ENCODE results near the gene SLC7A6OS. TPM values are rescaled to one million over a fixed set of nuclear protein-coding genes. Genes with fewer than 3 reads are reported as not detected.

The SLC7A6OS gene
- total RNA-seq, 2 donors from 2014 or later = 15.2 to 16.6 TPM

DNA sequence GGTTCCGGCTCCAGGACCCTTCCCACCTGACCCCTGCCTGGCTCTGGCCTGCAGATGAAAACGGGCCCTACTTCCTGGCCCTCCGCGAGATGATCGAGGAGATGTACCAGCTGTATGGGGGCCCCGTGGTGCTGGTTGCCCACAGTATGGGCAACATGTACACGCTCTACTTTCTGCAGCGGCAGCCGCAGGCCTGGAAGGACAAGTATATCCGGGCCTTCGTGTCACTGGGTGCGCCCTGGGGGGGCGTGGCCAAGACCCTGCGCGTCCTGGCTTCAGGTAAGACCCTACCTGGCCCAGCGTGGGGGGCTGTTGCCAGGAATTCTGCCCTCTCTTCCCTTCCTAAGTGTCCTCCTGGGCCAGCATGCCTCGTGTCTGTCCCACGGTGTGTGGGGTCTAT, 55.0 kb downstream of the SLC7A6OS start:
- Histone ChIP-seq H3K27me3 (no peaks in the 10 kb centered on the region), H3K36me3 (no peaks in the 10 kb centered on the region), H3K4me3 (no peak overlapping the region), H3K9me3 (no peaks in the 10 kb centered on the region), H3K27ac (no peak overlapping the region), H3K4me1 (peaks cover 11% of the 10 kb centered on the region), H3K9ac (ENCODE audit: low read depth in 2 of 2, low read length in 2 of 2) (no peak overlapping the region)
- TF ChIP-seq, protein P1, sequence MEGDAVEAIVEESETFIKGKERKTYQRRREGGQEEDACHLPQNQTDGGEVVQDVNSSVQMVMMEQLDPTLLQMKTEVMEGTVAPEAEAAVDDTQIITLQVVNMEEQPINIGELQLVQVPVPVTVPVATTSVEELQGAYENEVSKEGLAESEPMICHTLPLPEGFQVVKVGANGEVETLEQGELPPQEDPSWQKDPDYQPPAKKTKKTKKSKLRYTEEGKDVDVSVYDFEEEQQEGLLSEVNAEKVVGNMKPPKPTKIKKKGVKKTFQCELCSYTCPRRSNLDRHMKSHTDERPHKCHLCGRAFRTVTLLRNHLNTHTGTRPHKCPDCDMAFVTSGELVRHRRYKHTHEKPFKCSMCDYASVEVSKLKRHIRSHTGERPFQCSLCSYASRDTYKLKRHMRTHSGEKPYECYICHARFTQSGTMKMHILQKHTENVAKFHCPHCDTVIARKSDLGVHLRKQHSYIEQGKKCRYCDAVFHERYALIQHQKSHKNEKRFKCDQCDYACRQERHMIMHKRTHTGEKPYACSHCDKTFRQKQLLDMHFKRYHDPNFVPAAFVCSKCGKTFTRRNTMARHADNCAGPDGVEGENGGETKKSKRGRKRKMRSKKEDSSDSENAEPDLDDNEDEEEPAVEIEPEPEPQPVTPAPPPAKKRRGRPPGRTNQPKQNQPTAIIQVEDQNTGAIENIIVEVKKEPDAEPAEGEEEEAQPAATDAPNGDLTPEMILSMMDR (IDR thresholded peaks at IDR 0.05) = no peak
- no peak for DNase-seq
- intact Hi-C loops (cut with DNase I) = no loop called here

GRCh38 chr16:68253721-68254120, 57.0 kb downstream of the SLC7A6OS start:
- no peak overlapping the region for H3K9ac ChIP-seq (ENCODE audit: low read depth in 2 of 2, low read length in 2 of 2)
- H3K27me3 ChIP-seq = no peaks in the 10 kb centered on the region
- H3K36me3 ChIP-seq = no peaks in the 10 kb centered on the region
- H3K9me3 ChIP-seq = no peaks in the 10 kb centered on the region
- TF ChIP-seq, protein P1 (IDR thresholded peaks at IDR 0.05) = no peak
- intact Hi-C loops (cut with DNase I) = no loop called here
- no peak for DNase-seq
- H3K4me3 ChIP-seq = no peak overlapping the region
- H3K4me1 ChIP-seq = peaks cover 11% of the 10 kb centered on the region
- H3K27ac ChIP-seq = no peak overlapping the region

GRCh38 chr16:68252383-68252782, 58.4 kb downstream of the SLC7A6OS start:
- no peak for DNase-seq
- Histone ChIP-seq H3K4me3 (no peak overlapping the region), H3K36me3 (no peaks in the 10 kb centered on the region), H3K9me3 (no peaks in the 10 kb centered on the region), H3K27ac (no peak overlapping the region), H3K27me3 (no peaks in the 10 kb centered on the region), H3K4me1 (peaks cover 4% of the 10 kb centered on the region), H3K9ac (ENCODE audit: low read depth in 2 of 2, low read length in 2 of 2) (no peak overlapping the region)
- TF ChIP-seq, protein P1 (IDR thresholded peaks at IDR 0.05) = no peak
- intact Hi-C loops (cut with DNase I) = no loop called here

- TF ChIP-seq, protein P1 (IDR thresholded peaks at IDR 0.05) = no peak
- Histone ChIP-seq H3K36me3 (no peaks in the 10 kb centered on the region), H3K27me3 (no peaks in the 10 kb centered on the region), H3K9ac (ENCODE audit: low read depth in 2 of 2, low read length in 2 of 2) (no peak overlapping the region), H3K4me1 (no peaks in the 10 kb centered on the region), H3K27ac (no peak overlapping the region), H3K4me3 (no peak overlapping the region), H3K9me3 (no peaks in the 10 kb centered on the region)
- DNase-seq = no peak
- intact Hi-C loops (cut with DNase I) = no loop called here
Measured at GRCh38 chr16:68251832-68252231, 58.9 kb downstream of the SLC7A6OS start.

DNA sequence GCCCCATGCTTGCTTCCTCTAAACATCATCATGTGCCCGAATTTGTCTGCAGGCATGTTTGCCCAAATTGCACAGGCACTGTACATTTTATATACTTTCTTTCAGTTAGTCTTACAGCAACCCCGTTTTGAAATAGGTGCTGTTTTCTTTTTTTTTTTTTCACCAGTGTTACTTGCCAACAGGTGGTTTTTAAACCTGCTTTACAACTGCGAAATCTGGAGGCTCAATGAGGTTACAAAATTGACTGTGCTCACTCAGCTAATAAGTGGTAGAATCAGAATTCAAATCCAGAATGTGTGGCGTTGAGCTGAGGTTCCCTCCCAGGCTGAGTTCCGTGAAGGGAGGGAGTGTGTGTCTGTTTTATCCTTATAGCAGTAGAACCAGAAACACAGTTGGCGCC, 59.8 kb downstream of the SLC7A6OS start:
- Histone ChIP-seq H3K36me3 (no peaks in the 10 kb centered on the region), H3K9me3 (no peaks in the 10 kb centered on the region), H3K27ac (no peak overlapping the region), H3K9ac (ENCODE audit: low read depth in 2 of 2, low read length in 2 of 2) (no peak overlapping the region), H3K27me3 (no peaks in the 10 kb centered on the region), H3K4me1 (peaks cover 3% of the 10 kb centered on the region), H3K4me3 (no peak overlapping the region)
- TF ChIP-seq, protein P1 (IDR thresholded peaks at IDR 0.05) = no peak
- no peak for DNase-seq
- intact Hi-C loops (cut with DNase I) = no loop called here

DNA sequence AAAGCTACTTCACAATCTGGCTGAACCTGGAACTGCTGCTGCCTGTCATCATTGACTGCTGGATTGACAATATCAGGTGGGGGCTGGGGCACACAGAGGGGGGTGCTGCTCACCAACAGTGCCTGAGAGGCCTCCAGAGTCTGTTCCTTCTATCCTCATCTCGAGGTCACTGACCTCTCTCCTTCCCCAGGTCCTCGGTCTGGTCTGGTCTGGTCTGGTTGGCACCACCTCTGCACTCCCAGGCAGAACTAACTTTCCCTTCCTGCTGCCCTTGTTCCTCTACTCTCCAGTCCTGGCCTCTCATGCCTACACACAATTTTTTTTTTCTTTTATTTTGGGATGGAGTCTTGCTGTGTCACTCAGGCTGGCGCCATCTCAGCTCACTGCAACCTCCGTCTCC, 61.4 kb downstream of the SLC7A6OS start:
- H3K4me1 ChIP-seq = peaks cover 9% of the 10 kb centered on the region
- H3K9me3 ChIP-seq = no peaks in the 10 kb centered on the region
- intact Hi-C loops (cut with DNase I) = no loop called here
- no peak overlapping the region for H3K4me3 ChIP-seq
- H3K27me3 ChIP-seq = no peaks in the 10 kb centered on the region
- no peaks in the 10 kb centered on the region for H3K36me3 ChIP-seq
- no peak overlapping the region for H3K9ac ChIP-seq (ENCODE audit: low read depth in 2 of 2, low read length in 2 of 2)
- TF ChIP-seq, protein P1 (IDR thresholded peaks at IDR 0.05) = no peak
- no peak overlapping the region for H3K27ac ChIP-seq
- DNase-seq = no peak

All from colonic mucosa (tissue), 4 donors.